Activated CD4-positive, alpha-beta T cell treated with anti-CD3 and anti-CD28 coated beads for 1 hour (primary cell): ENCODE measurements around the gene SUSD3.
"Not testable (repeated sequence)": the region's sequence is repeated elsewhere in the genome, so short reads cannot be mapped to it uniquely, and the experiment has no call there.

Source experiments
- DNase-seq: peaks from one replicate; pipeline ENCODE4 v3.0.0-alpha.2; 2020

Gene SUSD3

DNA sequence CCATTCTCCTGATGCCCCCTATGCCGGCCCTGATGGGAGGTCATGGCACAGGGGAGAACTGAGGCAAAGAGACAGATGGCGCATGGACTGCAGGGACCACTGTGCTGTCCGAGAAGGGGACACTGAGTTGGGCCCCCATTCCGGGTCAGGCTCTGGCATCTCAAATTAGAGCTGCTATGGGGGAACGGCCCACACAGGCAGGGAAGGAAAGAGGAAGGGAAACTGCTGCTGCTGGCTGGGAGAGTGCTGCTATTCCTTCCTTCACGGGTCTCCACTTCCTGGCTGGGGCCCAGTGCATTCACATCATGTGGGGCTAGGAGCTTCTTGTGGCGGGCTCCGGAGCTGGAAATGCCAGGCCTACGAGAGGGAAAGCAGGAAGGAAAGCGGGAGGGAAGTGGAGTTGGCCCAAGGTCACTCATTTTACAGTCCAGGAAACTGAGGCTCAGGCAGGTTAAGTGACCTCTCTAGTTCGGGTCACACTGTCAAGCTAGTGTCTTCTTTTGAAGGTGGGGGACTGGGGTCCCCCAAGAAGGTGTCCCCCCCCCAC is 36.2 kb downstream of the SUSD3 start:
- DNase-seq: no peak

DNA sequence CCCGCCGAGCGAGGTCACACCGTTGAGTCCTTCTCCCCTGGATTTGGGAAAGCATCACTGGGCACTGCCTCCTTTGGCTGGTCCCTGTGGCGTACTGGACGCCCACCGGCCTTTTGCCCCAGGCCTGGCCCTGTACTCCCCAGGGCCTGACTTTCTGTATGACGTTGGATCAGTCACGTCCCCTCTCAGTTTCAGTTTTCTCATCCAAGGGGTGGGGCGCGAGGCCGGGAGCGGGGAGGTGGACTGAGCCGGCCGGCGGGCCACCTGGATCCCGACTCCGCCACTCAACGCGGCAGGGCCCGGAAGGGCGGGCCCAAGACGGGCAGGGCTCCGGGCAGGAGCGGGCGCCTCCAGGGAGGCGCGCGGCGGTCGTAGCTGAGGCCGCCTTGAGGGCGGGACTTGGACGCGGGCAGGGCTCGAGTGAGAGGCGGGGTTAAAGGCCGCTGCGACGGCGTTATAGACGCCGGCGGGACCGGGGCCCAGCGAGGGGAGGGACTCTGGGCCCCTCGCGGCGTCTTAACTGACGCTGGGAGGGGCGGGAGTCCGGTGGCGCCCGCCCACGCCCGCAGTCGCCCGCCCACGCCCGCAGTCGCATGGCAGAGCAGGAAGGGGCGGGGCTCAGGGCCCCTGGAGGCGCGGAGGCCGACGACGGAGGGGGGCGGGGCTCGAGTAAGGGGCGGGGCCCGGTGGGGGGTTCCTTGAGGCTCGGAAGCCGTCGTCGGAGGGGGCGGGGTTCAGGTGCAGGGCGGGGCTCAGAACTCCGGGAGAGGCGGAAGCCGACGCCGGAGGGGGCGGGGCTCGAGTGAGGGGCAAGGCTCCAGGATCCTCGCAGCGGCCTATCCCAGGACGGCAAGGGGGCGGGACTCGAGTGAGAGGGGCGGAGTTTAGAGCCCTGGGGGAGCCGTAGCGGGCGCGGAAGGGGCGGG is 37.0 kb downstream of the SUSD3 start:
- DNase-seq: peak; percentile 100

DNA sequence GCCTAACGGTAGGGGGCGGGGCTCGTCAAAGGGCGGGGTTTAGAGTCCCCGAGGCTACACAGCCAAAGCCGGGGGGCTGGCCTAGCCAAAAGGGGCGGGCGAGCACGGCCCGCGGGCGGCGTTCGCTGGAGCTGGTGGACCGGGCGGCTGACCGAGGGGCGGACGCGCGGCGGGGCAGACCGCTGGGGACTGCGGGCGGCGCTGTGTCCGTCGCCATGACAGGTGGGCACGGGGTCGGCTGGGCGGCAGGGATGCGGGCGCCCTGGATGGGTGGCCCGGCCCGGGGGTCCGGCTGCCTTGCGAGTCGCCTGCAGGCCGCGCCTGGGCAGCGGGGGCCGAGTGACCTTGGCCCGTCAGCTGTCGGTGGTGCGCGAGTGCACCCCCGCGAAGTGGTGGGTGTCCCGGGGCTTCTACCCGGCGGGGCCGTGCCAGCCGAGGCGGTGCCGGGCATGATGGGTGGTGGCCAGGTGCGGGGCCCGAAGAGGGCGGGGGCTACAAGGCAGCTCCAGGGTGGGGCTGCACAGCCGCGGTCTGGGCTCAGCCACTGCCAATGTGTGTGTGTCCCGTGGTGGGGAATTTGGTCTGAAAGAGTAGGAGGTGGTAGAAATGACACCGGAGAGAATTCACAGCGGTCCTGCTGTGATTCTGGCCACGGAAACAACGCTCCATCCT is 37.8 kb downstream of the SUSD3 start, which contains the start of gene CARD19:
Gene CARD19, plus strand, starts transcription at position 87 of the 672 bp plus-strand sequence. Its CDS starts 129 bp downstream, at position 216.
- peak; percentile 37 for DNase-seq

DNA sequence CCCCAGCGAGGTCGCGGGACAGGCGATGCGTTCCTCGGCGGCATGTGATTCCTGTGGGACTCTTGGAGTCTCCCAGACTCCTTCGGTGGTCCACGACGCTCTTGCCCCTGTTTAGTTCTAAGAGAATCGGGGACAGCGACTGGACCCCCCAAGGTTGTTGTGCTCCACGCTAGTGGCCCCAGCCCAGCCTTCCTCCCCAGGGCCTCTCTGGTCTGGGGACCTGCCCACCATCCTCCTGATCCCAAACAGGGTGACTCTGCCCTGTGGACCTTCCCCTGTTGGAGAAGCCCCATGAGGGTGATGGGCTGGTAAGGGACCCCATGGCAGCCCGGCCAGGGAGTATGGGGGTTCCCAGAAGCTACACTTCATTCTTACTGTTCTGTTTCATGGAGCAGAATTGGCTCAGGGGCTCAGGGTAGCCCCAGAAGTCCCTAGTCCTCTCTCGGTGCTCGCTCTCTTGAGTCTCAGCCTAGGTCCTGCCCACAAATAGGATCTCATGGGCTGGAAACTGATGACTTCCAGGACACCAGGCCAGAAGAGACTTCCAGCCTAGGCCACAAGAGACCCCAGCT is 38.4 kb downstream of the SUSD3 start:
- no peak for DNase-seq

DNA sequence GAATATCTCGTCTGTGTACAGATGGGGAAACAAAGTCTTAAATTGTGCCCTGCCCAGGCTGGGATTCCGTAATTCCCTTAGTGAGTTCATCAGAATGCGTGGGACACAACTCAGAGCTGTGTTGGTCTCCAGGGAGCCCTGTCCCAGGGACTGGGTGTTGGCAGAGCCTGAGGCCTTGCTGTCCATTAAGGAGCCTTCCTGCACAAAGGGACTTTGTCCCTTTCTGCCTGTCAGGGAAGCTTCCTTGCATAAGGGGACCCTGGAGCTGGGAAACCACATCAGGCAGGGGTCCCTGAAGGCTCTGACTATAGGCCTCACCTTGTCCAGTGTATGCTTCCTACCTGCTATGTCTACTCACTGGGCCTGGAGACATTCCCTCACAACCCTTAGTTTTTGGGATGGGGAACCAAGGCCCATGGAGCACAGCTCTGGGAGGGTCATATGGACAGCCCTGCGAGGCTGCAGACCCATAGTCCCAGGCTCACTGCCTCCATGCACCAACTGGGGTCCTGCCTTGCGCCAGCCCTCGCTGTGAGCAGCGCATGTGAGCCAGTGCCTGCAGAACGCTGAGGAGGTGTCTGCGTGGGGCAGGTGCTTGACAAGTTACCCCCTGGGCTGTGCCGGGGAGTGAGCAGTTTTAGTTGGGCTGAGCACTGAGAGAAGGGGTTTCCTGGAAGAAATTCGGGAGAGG is 39.2 kb downstream of the SUSD3 start:
- DNase-seq: no peak

DNA sequence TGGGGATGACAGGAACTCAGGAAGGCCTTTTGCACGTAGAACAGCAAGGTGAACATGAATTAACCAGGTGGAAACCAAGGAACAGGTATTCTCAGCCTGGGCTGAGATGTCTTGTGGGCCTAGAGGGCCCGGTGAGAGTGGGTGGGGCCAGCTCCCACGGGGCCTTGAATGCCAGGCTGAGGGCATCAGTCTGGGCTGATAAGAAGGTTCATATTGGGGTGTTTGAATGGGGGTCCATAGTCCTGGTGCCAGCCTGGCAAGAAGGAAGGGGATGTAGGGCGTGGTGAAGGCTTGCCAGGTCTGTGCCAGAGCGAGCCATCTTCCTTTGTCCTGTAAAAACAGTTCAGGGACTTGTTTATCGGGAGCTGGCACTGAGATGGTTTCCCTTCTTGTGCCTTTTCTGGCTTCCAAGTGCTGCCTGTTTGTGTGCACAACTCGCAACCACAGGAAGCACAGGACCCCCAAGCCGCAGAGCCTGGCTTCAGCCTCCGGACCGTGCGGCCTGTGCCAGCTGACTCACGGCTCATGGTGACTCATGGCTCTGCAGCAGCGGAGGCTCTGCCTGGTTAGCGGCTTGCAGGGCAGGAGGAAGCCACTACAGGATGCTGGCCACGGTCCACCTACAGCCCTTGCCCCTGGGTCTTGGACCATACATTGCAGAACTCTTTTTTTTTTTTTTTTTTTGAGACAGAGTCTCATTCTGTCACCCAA is 39.9 kb downstream of the SUSD3 start:
- DNase-seq: peak; percentile 39

DNA sequence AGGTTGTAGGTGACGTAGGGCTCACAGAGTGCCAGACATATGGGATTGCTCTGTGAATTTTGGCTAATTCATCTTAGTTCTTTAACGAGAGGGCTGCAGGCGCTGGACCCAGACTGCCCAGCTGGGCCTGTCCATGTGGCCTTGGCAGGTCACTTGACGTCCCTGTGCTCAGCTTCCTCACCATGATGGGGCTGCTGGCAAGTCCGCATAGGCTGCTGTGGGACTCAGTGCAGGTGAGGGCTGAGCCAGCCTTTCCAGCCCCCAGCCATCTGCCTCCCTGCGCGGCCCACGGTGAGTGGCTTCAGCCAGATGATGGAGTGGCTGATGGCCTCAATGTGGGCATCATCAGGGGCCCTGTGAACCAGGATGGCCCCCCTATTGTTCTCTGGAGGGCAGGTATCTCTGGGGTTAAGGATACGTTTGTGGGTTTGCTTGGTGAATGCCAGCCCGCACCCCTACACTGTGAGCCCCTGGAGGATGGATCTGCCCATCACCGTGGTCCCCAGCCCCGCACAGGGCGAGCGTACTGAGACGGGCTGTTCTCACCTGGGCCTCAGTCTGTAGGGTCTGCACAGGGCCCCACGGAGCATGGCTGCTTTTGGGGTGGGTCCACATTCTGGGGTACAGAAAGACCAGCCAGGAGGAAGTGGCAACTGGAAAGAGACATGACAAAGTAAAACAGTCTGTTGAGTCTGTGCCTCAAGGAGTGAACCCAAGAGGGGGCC is 41.2 kb downstream of the SUSD3 start:
- DNase-seq: no peak

DNA sequence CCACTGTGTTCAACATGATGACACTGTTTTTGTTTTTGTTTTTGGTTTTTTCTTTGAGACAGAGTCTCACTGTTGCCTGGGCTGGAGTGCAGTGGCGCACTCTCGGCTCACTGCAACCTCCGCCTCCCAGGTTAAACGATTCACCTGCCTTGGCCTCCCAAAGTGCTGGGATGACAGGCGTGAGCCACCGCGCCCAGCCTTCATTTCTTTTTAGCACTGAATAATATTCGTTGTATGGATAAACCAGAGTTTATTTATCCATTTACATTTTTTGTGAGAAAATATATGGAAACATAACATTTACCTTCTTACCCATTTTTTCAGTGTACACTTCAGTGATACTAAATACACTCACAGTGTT is 41.8 kb downstream of the SUSD3 start:
- no peak for DNase-seq

DNA sequence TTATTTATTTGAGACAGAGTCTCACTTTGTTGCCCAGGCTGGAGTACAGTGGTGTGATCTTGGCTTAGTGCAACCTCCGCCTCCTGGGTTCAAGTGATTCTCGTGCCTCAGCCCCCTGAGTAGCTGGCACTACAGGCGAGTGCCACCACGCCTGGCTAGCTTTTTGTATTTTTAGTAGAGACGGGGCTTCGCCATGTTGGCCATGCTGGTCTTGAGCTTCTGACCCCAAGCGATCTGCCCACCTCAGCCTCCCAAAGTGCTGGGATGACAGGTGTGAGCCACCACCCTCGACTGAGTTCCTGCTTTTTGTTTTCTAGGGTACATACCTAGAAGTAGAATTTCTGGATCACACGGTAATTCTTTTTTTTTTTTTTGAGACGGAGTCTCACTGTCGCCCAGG is 42.6 kb downstream of the SUSD3 start:
- DNase-seq: not testable (repeated sequence)

DNA sequence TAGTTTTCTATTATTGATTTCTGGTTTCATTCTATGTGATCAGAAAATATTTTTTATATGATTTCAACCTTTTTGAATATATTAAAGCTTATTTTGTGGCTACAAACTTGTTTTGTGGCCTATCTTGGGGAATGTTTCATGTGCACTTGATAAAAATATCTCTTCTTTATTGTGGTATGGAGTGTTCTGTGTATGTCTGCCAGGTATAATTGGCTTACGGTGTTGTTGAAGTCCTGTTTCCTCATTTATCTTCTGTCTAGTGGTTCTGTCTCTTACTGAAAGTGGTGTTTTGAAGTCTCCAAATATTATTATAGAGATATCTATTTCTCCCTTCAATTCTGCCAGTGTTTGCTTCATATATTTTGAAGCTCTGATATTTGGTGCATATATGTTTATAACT is 47.1 kb downstream of the SUSD3 start:
- DNase-seq: no peak

DNA sequence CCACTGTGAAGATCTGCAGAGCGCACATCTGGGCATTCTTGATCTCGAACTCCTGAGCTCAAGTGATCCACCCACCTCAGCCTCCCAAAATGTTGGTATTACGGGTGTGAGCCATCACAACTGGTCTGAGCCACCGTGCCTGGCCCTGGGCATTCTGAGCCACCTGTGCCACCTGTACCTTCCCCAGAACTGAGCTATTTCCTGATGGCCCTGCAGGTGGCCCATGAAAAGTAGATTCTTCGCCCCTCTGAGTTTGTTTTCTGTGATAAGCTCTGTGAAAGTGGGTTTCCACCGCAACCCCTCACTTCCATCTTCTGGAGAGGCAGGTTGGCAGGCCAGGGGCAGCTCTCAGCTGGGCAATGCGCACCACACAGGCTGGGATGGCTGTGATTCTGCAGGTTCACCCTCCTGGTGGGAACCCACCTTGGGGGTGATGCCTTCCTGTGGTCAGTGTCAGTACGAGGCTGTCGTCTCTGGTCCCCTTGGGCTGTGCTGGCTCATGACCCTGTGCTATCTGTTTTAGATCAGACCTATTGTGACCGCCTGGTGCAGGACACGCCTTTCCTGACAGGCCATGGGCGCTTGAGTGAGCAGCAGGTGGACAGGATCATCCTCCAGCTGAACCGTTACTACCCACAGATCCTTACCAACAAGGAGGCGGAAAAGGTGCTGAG is 48.8 kb downstream of the SUSD3 start:
- no peak for DNase-seq

DNA sequence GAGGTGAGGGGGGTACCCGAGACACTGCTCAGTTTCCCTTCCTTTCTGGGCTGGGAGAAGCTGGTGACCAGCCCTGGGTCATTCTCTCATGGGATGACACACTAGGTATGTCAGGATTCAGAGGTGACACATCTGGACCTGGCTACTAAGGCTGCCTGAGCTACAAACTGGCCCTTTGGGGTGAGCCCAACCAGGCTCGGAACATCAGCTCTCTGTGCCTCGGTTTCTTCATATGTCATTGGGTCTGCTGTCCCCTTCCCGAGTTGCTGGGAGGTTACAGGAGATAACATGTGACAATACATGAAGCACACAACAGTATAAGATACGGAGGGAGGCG is 49.3 kb downstream of the SUSD3 start:
- no peak for DNase-seq

DNA sequence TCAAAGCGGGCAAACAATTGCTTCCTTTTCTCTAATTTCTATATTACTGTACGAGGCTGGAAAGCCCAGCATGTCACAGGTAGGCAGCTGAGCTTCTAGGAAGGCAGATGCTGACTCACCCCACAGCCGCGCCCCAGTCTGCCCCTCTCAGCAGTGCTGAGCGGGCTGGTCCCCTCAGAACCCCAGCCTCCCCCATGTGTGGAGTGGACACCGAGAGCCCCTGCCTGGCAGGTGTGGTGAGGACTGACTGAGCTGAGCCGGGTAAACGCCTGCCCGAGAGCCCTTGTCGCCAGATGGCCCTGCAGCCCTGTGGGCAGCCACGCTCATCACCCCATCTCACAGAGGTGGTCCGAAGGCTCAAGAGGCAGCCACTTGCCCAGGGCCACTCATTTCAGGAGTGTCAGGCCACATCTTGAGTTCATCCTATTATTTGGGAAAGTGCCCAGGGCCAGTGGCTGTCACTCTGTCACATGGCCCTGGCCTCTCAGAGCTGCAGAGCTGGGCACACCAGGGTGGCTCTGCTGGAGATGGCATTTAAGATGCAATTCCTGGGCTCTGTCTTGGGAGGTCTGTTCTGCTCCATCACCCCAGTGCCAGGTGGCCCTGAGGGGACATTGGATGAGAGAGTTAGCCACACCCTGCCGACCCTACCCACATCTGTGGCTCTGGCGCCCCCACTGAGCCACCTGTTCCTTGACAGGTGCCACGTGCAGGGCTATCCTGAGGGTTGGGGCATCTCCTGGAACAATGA is 50.0 kb downstream of the SUSD3 start:
- DNase-seq: no peak

DNA sequence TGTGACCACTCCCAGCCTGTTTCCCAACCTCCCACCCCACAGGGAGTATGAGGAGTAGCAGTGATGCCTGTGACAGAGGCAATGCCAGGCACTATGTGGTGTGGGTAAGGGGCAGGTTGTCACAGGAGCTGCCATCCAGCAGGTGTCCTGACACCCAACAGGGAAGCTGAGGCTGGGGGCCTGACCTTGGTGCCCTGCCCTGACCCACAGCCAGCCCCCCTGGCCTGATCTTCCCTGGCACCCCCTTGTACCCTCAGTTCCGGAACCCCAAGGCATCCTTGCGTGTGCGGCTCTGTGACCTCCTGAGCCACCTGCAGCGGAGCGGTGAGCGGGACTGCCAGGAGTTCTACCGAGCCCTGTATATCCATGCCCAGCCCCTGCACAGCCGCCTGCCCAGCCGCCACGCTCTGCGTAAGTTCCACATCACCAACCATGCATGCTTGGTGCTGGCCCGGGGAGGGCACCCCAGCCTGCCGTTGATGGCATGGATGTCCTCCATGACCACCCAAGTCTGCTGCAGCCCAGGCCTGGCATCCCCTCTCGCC is 51.9 kb downstream of the SUSD3 start:
- DNase-seq: no peak

DNA sequence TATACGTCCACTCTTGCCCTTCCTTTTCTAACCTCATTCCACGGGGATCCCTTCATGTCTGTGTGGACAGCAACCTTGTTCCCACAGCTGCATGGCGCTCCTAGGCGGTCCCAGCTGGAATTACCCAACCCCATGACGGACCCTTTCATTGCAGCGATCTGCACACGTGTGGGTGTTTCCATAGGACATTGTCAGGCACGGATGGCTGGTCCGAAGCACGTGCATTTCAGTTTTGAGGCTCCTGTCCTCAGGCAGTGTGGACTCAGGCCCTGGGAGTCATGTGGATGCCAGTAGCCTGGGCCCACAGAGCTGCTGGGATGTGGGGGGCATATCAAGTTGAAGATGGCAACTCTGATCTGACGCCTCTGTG is 52.5 kb downstream of the SUSD3 start:
- DNase-seq: no peak

DNA sequence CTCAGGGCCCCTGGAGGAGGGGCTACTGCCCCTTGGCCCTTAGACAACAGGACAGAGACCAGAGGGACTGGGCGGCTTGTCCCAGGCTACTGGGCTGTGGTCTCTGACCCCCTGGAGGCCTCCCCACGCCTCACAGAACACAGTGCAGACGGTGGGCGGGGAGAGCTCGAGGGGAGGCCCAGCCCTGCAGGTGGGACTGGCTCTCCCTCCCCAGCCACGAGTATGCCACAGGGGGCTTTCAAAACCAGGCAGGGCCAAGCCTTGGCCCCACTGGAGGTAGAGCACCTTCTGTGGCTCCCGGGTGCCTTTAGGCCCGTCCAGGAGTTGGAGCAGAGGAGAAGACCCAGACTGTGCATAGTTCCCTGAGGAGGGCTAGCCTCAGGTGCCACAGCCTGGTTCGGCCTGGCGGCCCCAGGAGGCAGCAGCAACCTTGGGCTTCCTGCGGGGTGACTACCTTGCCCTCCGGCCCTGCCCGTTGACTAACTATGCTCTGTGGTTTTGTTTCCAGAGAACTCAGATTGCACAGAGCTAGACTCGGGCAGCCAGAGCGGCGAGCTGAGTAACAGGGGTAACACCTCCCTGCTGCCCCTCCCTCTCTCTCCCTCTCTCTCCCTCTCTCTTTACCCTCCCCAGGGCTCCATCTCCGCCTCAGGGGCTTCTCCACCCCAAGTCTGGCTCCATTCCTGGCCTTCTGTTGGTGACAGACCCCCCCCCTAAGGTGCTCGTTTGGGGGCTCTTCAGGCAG is 53.0 kb downstream of the SUSD3 start:
- DNase-seq: no peak

DNA sequence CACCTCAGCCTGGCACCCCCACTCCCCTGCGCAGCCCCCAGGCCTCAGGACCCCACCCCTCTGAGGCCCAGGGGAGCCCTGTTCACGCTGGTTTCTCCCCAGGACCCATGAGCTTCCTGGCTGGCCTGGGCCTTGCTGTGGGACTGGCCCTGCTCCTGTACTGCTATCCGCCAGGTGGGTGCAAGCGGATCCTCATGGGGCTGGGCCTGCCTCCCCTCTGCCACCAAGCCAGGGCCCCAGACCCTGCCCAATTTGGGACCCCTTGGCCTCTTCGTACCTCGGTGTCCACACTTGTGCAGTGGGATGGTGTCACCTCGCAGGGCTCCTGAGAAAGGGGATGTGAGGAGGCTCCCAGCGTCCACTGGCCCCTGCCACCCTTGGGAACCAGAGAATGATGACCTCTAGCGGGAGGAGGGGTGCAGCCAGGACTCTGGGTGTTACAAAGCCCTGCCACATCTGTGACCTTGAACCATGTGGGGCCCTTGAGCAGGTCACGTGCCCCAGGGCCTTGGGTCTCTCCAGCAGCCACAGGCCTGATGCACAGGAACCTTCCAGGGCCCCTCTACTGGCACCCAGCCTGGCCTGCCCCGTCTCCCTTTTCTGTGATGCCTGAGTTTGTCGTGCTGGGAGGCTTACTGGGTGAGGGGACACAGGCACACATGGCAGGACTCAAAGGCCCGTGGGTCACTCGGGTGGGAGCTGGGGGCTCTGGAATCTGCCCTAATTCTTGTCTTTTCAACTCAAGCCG is 53.8 kb downstream of the SUSD3 start:
- DNase-seq: no peak

DNA sequence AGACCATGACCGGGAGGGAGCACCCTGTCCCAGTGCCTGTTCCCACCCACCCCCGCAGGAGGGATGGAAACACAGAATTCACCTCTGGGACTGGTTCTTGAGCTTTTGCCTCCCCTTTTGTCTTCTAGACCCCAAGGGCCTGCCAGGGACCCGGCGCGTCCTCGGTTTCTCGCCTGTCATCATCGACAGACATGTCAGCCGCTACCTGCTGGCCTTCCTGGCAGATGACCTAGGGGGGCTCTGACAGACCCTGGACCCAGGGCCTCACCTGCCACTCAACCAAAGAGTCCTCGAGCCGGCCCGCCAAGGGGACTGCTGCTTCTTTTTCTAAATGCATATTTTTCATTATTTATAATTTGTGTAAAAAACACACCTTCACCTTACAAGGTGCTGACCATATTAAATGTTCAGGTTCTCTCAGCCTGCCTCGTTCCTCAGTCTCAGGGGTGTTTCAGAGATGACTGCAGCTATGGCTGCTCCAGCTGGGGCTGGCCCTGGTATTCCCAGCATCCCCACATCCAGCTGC is 54.4 kb downstream of the SUSD3 start:
- no peak for DNase-seq
